A549 (cell line): ENCODE results near the gene ALG14. TPM values are rescaled to one million over a fixed set of nuclear protein-coding genes. Genes with fewer than 3 reads are reported as not detected.

Source experiments
- ATAC-seq, 2 experiments: fragments of 200-7000 bp in 1 of 2; fragments of >200 bp in 1 of 2; cut with Nextera tagmentation in 1 of 2; cut with Tn5 transposase in 1 of 2; 3 replicates each; pipeline versions ENCODE4 v1.8.0 to v1.9.1; 2018 to 2020; ENCODE audit warnings: mild to moderate bottlenecking in 1 of 2, moderate library complexity in 1 of 2
- CTCF ChIA-PET: fragments of 300-600 bp; sonication (Branson Sonifier 250); formaldehyde crosslinking; extraction: SDS; loops from one replicate; lab custom pipeline; 2021; ENCODE audit warnings: antibody characterized with exemption, inconsistent platforms; lab: Yijun Ruan, JAX
- POLR2A ChIA-PET: fragments of 350-600 bp; formaldehyde crosslinking; extraction: SDS; loops from one replicate; lab custom pipeline; 2021; ENCODE audit warnings: antibody characterized with exemption, inconsistent platforms; lab: Yijun Ruan, JAX
- DNase-seq, 2 experiments: peaks; one replicate each; pipeline versions ENCODE4 v3.0.0 to v3.0.0-alpha.2; 2011 to 2016; ENCODE audit warnings: low read depth in 1 of 2, low spot score in 1 of 2
- FAIRE-seq: peaks from 2 replicates; lab custom pipeline; 2011; peaks lifted over from hg19 to GRCh38; lab: Jason Lieb, UNC
- H3K27ac ChIP-seq, 2 experiments: fragments of >200 bp; sonication (Bioruptor Twin); formaldehyde crosslinking; 3 replicates each; pipeline ENCODE4 v1.5.1; 2016 to 2017
- H3K4me1 ChIP-seq: fragments of >200 bp; sonication (Bioruptor Twin); formaldehyde crosslinking; 3 replicates; pipeline ENCODE4 v1.6.1; 2016
- H3K4me2 ChIP-seq: fragments of >200 bp; sonication (Bioruptor Twin); formaldehyde crosslinking; 3 replicates; pipeline ENCODE4 v1.6.1; 2016
- H3K4me3 ChIP-seq: fragments of >200 bp; sonication (Bioruptor Twin); formaldehyde crosslinking; 3 replicates; pipeline ENCODE4 v1.5.1; 2016
- H3K9me3 ChIP-seq: fragments of >200 bp; sonication (Bioruptor Twin); formaldehyde crosslinking; 3 replicates; pipeline ENCODE4 v1.6.1; 2016
- EHMT2 ChIP-seq: fragments of 200-600 bp; sonication (generic); IDR thresholded peaks from 2 replicates; pipeline ENCODE4 v1.6.1; 2016; ENCODE audit warnings: antibody characterized with exemption, low read depth, mild to moderate bottlenecking, moderate library complexity
- HOXA7 ChIP-seq: fragments of 250-450 bp; sonication (Bioruptor Pico); IDR thresholded peaks from 2 replicates; pipeline ENCODE4 v1.5.0; 2020; ENCODE audit warnings: mild to moderate bottlenecking, moderate library complexity
- HOXB13 ChIP-seq: fragments of 250-450 bp; sonication (Bioruptor Pico); IDR thresholded peaks from 2 replicates; pipeline ENCODE4 v1.5.0; 2020; ENCODE audit warnings: low read depth, mild to moderate bottlenecking, moderate library complexity
- HOXB5 ChIP-seq: fragments of 250-450 bp; sonication (Bioruptor Pico); IDR thresholded peaks from 2 replicates; pipeline ENCODE4 v1.5.0; 2020; ENCODE audit warnings: mild to moderate bottlenecking, moderate library complexity
- KDM5A ChIP-seq: fragments of 200-600 bp; sonication (generic); IDR thresholded peaks from 2 replicates; pipeline ENCODE4 v1.6.1; 2016; ENCODE audit warnings: antibody characterized with exemption, mild to moderate bottlenecking
- MAFK ChIP-seq: fragments of 450-650 bp; IDR thresholded peaks from 2 replicates; pipeline ENCODE4 v1.6.1; 2014; ENCODE audit not compliant: partially characterized antibody
- NFE2L2 ChIP-seq: fragments of 150-350 bp; conservative IDR thresholded peaks from 2 replicates; pipeline ENCODE4 v1.6.1; 2014; ENCODE audit warnings: low read length
- NR3C1 ChIP-seq: fragments of >200 bp; sonication (Bioruptor Twin); formaldehyde crosslinking; IDR thresholded peaks from 3 replicates; pipeline ENCODE4 v1.6.1; 2017
- PHF8 ChIP-seq: fragments of 200-600 bp; sonication (generic); IDR thresholded peaks from 2 replicates; pipeline ENCODE4 v1.6.1; 2016; ENCODE audit warnings: low read depth, mild to moderate bottlenecking, antibody characterized with exemption, moderate library complexity, borderline replicate concordance
- RCOR1 ChIP-seq: fragments of 150-350 bp; IDR thresholded peaks from 2 replicates; pipeline ENCODE4 v1.6.1; 2014; ENCODE audit warnings: antibody characterized with exemption, low read length, low read depth
- REST ChIP-seq: fragments of 200-600 bp; sonication (generic); IDR thresholded peaks from 2 replicates; pipeline ENCODE4 v1.6.1; 2016; ENCODE audit warnings: antibody characterized with exemption, mild to moderate bottlenecking, moderate library complexity
- TP53 ChIP-seq: fragments of 250-450 bp; sonication (Bioruptor Pico); IDR thresholded peaks from 2 replicates; pipeline ENCODE4 v1.5.0; 2021; ENCODE audit warnings: mild to moderate bottlenecking, moderate library complexity
- ZC3H11A ChIP-seq: fragments of 450-650 bp; IDR thresholded peaks from 2 replicates; pipeline ENCODE4 v1.6.1; 2014; ENCODE audit warnings: antibody characterized with exemption, mild to moderate bottlenecking
- ZFP36 ChIP-seq: fragments of 450-650 bp; IDR thresholded peaks from 2 replicates; pipeline ENCODE4 v1.6.1; 2014; ENCODE audit warnings: borderline replicate concordance; ENCODE audit not compliant: partially characterized antibody
- WGBS: methylation state at CpG from one replicate; pipeline ENCODE4 v1.1.6; 2017; ENCODE audit errors: missing lambda C conversion rate; 5-methylcytosine and 5-hydroxymethylcytosine counted together
- polyA plus RNA-seq, 4 experiments: library from polyadenylated mRNA; depleted of rRNA in 3 of 4; stranded (reverse); fragments of >200 nt; fragmentation: RNase III in 1 of 4; extraction: RNeasy Plus Mini Kit Qiagen cat#74134 plus additional on column Dnase treatment in 1 of 4; gene quantifications; 2 replicates in 3 of 4; 3 replicates in 1 of 4; pipeline ENCODE4 v1.2.3, GENCODE V29; 2011 to 2017
- TF ChIP-seq, protein P1 (sequence below): fragments of 250-450 bp; sonication (Bioruptor Pico); IDR thresholded peaks from 2 replicates; pipeline ENCODE4 v1.5.0; 2020; ENCODE audit warnings: low read depth, mild to moderate bottlenecking, moderate library complexity
- TF ChIP-seq, protein P2 (sequence below): fragments of >200 bp; sonication (Bioruptor Twin); formaldehyde crosslinking; IDR thresholded peaks from 3 replicates; pipeline ENCODE4 v1.5.1; 2016

The ALG14 gene
- polyA plus RNA-seq, 2 of the 4 experiments (the other 2 are of a cell fraction) = 5.0 to 5.4 TPM

- ChIA-PET CTCF (interaction anchor here (0.5 to 2.0 kb wide), 2 partner anchors 37 to 65 kb away, joined by 4 read pairs; no protein-coding TSS in a partner anchor), POLR2A (interaction anchor here (0.7 kb wide), 1 partner anchor 25 kb away, joined by 4 read pairs; no protein-coding TSS in a partner anchor)
- H3K4me3 ChIP-seq = no peak overlapping the region
These were observed 94.3 kb downstream of the ALG14 start for GRCh38 chr1:94978401-94978800.

DNA sequence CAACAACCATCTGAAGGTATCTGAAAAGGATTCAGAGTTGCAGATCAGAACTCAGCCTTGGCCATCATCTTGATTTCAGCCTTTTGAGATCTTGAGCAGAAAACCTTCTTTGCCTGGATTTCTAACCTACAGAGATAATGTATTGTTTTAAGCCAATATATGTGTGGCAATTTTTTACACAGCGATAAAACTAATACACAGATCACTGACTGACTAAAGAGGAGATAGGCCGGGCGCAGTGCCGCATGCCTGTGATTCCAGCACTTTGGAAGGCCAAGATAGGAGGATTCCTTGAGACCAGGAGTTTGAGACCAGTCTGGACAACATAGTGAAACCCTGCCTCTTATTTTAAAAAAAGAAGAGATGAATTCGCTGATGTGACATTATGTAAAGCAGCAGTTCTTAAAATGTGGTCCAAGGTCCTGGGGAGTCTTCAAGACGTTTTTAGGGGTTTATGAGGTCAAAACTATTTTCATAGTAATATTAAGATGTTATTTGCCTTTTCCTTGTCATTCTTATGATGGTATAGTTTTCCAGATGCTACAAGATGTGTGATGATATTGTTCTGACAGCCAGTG, 95.7 kb downstream of the ALG14 start:
- no peak overlapping the region for H3K4me3 ChIP-seq
- FAIRE-seq (no peak), DNase-seq (no peak), ATAC-seq (no peak)
- H3K9me3 ChIP-seq = no peaks in the 10 kb centered on the region
- peaks cover under 1% of the 10 kb centered on the region; the same call in 2 of the 3 replicates for H3K4me1 ChIP-seq
- WGBS = 84% methylated on average over 6 of the region's 6 CpGs
- ChIA-PET POLR2A (no interaction called here), CTCF (interaction anchor here (0.7 kb wide), 1 partner anchor 84 kb away, joined by 4 read pairs; no protein-coding TSS in a partner anchor)
- no peak overlapping the region for H3K27ac ChIP-seq
- no peak overlapping the region for H3K4me2 ChIP-seq
- TF ChIP-seq KDM5A (no peak), MAFK (peak; percentile 80), HOXB5 (CRISPR knock-in tag) (no peak), RCOR1 (no peak), ZFP36 (no peak), EHMT2 (no peak)
- TF ChIP-seq, all 56 proteins: peak for 1

More at GRCh38 chr1:94978401-94978800, 94.3 kb downstream of the ALG14 start:
- Histone ChIP-seq H3K9me3 (no peaks in the 10 kb centered on the region), H3K4me1 (no peaks in the 10 kb centered on the region), H3K4me2 (no peak overlapping the region), H3K27ac (no peak overlapping the region)
- FAIRE-seq = no peak
- DNase-seq = no peak
- TF ChIP-seq REST (no peak), ZC3H11A (no peak), HOXA7 (CRISPR knock-in tag) (no peak), NFE2L2 (no peak), PHF8 (no peak), HOXB13 (CRISPR knock-in tag) (no peak)
- TF ChIP-seq, protein P1, sequence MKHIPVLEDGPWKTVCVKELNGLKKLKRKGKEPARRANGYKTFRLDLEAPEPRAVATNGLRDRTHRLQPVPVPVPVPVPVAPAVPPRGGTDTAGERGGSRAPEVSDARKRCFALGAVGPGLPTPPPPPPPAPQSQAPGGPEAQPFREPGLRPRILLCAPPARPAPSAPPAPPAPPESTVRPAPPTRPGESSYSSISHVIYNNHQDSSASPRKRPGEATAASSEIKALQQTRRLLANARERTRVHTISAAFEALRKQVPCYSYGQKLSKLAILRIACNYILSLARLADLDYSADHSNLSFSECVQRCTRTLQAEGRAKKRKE (CRISPR knock-in tag) = no peak
- TF ChIP-seq, protein P2, sequence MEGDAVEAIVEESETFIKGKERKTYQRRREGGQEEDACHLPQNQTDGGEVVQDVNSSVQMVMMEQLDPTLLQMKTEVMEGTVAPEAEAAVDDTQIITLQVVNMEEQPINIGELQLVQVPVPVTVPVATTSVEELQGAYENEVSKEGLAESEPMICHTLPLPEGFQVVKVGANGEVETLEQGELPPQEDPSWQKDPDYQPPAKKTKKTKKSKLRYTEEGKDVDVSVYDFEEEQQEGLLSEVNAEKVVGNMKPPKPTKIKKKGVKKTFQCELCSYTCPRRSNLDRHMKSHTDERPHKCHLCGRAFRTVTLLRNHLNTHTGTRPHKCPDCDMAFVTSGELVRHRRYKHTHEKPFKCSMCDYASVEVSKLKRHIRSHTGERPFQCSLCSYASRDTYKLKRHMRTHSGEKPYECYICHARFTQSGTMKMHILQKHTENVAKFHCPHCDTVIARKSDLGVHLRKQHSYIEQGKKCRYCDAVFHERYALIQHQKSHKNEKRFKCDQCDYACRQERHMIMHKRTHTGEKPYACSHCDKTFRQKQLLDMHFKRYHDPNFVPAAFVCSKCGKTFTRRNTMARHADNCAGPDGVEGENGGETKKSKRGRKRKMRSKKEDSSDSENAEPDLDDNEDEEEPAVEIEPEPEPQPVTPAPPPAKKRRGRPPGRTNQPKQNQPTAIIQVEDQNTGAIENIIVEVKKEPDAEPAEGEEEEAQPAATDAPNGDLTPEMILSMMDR = no peak
- ATAC-seq = no peak
- WGBS = 95% methylated on average over 2 of the region's 2 CpGs

- no peak overlapping the region; a peak in 1 of 6 replicates for H3K27ac ChIP-seq
- TF ChIP-seq TP53 (CRISPR knock-in tag) (no peak), NR3C1 (no peak)
These were observed 97.9 kb downstream of the ALG14 start for GRCh38 chr1:94974824-94975223.

More at GRCh38 chr1:94974824-94975223, 97.9 kb downstream of the ALG14 start:
- 40% methylated on average over 1 of the region's 1 CpG for WGBS
- POLR2A ChIA-PET = no interaction called here
- ATAC-seq (peak in 1 of 2 experiments; percentile 50; a peak in 2 of 6 replicates), DNase-seq (no peak), FAIRE-seq (no peak)
- Histone ChIP-seq H3K4me2 (no peak overlapping the region), H3K4me1 (peaks cover 16% of the 10 kb centered on the region), H3K9me3 (no peaks in the 10 kb centered on the region), H3K4me3 (no peak overlapping the region)
- CTCF ChIA-PET = interaction anchor here (1.0 kb wide), 1 partner anchor 67 kb away, joined by 3 read pairs; no protein-coding TSS in a partner anchor
